HG02571 (cell line): Measurements from ENCODE around the gene LAMP1.
"Not testable (repeated sequence)": the region's sequence is repeated elsewhere in the genome, so short reads cannot be mapped to it uniquely, and the experiment has no call there.

Source experiments
- ATAC-seq: cut with Tn5 transposase; IDR thresholded peaks from one replicate; pipeline ENCODE4 v1.9.1; 2021; ENCODE audit warnings: mild to moderate bottlenecking, moderate library complexity; ENCODE audit not compliant: unreplicated experiment

The LAMP1 gene

DNA sequence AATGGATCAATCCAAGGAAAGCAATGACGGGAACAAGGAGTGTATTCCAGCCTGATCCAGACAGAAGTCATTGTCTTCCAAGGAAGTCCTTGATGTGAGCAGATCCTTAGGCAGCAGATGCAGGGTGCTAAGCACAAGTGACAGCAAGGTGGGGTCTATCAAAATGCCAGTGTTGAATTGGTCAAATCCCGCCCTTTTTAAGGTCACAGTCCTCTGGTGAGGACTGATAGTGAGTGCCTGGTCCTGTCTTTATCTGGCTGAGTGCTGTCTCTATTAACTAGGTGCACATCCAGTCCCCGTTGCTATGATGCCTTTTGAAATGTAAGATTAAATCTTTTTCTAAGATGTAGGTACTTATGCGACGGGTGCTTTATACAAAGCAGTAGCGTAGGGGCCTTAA lies 1.3 kb upstream of the LAMP1 start:
- ATAC-seq = no peak

DNA sequence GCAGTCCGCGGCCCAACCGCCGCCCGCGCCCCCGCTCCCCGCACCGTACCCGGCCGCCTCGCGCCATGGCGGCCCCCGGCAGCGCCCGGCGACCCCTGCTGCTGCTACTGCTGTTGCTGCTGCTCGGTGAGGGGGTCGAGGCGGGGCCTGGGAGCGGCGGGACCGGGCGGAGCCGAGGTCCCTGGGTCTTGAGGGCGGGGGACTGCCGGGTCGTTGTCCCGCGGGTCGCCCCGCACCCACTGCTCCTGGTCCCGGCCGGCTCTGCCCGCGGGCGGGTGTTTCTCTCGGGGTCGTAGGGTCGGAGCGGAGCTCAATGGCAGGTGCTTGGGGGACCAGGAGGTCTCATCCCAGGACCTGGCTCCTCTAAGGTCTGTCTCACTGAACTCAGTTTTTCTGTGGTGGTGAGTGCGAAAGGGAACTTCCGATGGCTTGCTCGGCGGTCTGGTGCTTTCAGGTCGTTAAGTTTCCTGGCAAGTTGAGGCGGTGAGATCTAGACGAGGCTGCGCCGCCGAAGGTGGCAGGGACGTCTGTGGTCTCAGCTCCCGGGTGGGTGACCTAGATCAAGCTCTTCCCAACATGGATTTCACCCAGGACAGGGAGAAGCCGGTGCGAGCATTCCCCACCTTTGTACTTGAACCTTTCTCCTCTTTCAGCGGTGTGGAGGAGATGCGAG lies 467 bp downstream of the LAMP1 start:
- ATAC-seq = peak; percentile 31

DNA sequence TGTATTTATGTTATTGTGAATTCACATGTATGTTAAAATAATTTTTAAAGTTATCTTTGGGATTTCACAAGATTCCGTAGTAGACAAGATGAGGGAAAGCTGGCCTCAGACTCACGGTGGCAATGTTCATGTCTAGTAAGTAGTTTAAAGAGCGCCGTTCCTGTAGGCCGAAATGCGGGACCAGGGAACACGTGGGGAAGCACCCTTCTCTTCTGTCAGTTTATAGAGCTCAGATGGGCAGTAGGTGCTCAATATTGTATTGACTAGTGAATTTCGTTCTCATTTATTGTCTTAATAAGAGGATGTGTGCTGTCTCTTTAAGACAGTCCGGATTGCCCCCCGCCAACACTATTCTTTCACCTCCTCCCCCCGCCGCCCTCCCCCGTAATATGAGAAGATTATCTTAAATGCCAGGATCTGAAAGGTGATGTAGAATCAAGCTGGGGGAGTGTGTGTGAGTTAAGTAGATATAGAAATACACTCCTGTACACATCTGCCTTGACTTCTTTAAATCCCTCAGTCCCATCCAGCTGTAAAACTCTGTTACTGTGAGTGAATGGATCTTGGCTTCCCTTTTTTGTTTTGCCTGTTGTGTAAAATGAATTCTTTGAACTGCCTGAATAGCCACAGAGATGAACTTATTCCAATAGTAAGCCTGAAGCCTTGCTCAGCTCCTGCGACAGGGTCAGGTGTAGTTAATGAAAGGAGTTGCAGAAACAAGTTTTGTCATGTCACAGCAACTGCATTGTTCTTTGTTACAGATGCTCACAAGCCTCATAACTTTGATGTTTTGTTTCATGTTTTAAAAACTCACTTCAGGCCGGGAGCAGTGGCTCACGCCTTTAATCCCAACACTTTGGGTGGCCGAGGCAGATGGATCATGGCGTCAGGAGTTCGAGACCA lies 1.3 kb downstream of the LAMP1 start:
- ATAC-seq = no peak

DNA sequence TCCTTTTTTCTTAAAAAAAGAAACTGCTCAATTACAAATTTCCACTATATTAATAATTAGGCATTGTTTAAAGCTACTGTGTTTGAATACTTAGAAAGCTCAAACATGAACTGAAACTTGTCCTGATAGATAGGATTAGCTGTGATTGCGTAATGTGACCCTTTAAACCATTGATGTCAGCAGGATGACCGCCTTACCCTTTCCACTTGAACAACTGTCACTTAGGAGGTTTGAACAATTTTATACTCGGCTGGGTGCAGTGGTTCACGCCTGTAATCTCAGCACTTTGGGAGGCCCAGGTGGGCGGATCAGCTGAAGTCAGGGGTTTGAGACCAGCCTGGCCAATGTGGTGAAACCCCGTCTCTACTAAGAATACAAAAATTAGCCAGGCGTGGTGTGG lies 2.9 kb downstream of the LAMP1 start:
- no peak for ATAC-seq

DNA sequence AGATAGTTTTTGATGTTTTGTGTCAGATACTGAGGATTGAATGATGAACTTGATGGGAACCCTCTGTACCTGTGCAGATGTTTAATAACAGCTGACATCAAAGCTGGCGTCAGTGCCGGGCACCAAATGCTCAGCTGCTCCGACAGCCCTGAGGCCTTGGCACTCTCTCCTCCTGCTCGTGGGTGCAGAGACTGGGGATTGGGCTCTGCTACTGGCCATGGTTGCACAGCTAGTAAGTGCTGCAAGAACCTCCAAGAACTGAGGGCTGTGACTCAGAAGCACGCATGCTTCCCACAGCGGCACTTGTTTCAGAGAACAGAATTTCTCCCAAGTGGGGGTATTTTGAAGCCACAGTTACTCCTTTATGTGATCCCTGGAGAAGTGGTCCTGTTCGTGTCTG lies 5.9 kb downstream of the LAMP1 start:
- ATAC-seq = no peak

DNA sequence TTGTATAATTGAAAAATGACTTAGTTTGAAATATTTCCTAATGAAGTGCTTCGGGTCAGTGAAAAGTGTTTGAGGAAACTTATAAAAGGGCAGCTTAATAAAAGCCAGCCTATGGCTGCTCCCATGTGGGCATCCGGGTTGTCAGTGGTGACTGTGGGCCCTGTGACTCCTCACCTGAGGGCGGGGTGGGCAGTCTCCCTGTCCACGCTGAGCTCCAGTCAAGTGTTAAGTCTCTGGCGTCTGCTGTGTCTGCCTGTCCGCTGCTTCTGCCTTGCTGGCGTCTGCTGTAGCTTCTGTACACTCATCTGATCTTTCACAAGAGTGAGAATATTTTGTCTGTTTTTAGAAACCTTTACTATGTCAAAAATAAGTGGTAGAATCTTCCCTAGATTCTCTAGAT lies 7.1 kb downstream of the LAMP1 start:
- no peak for ATAC-seq

DNA sequence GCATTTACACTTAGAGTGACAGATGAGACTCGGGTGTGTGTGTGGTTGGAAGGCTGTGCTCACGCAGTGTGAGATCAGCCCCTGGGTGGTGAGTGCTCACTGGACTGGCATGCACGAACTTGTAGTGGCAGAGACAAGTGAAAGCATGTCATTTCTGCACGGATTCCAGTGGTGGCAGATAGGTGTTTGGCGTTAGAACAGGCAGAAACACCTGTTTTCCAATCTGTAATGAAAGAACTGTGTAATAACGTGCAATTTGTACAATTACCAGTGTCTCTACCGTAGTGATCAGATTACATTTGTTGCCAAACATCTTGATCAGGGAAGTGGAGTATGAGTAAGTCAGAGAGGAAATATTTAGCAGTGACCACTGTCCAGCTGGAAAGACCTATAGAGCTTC lies 8.2 kb downstream of the LAMP1 start:
- ATAC-seq = no peak

DNA sequence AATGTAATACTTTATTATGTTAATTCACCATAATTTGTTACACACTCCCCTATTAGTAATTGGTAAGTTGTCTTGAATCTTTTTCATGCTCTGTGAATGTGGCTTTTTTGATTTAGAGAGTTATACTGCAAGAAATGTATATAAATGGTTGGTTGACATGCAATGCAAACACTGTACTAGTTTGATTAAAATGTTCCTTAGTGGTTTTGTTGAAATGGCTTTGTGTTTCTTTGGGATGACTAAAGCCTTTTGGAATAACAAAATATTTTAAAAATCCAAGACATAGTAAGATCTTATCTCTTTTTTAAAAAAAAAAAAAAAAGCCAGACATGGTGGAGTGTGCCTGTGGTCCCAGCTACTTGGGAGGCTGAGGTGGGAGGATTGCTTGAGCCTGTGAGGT lies 10.5 kb downstream of the LAMP1 start:
- ATAC-seq = no peak

DNA sequence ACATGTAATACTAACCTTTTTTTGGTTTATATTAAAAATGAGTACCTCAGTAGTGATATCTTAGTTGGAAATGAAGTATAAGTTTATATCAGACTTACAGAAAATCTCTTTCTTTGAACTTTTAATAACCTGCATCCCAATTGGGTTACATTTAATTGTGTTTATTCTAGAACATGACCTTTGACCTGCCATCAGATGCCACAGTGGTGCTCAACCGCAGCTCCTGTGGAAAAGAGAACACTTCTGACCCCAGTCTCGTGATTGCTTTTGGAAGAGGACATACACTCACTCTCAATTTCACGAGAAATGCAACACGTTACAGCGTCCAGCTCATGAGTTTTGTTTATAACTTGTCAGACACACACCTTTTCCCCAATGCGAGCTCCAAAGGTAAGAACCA lies 12.4 kb downstream of the LAMP1 start:
- no peak for ATAC-seq

DNA sequence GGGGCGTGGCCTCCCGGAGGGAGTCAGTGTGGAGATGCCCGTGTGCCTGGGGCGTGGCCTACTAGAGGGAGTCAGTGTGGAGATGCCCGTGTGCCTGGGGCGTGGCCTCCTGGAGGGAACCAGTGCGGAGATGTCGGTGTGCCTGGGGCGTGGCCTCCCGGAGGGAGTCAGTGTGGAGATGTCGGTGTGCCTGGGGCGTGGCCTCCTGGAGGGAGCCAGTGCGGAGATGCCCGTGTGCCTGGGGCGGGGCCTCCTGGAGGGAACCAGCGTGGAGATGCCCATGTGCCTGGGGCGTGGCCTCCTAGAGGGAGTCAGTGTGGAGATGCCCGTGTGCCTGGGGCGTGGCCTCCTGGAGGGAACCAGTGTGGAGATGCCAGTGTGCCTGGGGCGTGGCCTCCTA lies 17.1 kb downstream of the LAMP1 start:
- ATAC-seq = not testable (repeated sequence)

DNA sequence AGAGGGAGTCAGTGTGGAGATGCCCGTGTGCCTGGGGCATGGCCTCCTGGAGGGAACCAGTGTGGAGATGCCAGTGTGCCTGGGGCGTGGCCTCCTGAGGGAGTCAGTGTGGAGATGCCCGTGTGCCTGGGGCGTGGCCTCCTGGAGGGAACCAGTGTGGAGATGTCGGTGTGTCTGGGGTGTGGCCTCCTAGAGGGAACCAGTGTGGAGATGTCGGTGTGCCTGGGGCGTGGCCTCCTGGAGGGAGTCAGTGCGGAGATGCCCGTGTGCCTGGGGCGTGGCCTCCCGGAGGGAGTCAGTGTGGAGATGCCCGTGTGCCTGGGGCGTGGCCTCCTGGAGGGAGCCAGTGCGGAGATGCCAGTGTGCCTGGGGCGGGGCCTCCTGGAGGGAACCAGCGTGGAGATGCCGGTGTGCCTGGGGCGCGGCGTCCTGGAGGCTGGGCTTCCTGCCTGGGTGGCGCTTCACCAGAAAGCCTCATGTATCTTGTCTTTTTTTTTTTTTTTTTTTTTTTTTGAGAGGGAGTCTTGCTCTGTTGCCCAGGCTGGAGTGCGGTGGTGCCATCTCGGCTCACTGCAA lies 17.9 kb downstream of the LAMP1 start:
- ATAC-seq = not testable (repeated sequence)

DNA sequence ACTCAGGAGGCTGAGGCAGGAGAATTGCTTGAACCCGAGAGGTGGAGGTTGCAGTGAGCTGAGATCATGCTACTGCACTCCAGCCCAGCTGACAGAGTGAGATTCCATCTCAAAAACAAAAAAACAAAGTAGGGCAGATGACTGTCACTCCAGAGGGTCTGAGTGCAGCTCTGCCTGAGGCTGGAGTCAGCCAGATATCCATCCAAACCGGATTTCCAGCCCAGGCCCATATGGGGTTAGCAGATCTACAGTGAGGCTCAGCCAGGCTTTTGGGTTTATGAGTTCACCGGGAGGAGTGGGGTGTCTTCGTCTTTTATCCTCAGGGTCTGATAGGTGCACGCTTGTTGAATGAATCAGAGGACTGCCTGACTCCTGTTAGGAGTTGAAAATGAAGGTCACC lies 19.0 kb downstream of the LAMP1 start:
- no peak for ATAC-seq

DNA sequence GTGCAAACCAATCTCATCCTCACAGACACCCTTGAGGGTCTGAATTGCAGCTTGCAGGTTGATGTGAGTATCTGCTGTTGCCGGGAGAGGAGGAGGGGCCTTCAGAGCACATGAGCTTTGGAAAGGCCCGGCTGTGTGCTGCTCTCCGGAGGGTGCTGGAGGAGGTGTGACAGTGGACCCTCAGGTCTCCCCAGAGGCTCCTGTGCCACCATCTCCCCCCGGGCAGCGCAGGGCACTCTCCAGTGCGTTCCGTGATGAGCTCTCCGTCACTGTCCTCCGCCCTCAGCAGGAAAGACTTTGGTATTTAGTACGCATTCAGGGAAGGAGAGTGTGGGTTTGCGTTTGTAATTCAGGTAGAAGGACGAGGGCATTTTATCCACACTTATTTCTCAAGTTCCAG lies 20.0 kb downstream of the LAMP1 start:
- no peak for ATAC-seq

DNA sequence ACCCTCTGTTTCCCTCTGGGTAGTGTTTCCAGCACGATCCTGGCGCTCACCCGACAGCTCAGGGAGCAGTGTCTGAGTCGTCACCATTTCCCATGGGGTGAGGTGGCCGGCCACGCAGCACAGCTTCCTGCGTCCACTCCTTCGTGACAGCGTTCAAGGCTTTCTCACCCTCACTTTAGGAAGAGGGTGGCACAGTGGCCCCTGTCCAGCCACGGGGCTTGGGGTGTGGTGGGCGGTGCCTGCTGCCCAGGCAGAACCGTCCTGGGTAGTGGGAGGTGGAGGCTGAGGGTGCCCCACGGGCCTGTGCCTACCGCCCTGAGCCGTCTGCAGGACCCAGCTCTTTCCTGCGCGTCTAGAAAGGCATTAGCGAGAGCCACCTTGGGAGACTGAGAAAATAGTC lies 21.9 kb downstream of the LAMP1 start:
- no peak for ATAC-seq

DNA sequence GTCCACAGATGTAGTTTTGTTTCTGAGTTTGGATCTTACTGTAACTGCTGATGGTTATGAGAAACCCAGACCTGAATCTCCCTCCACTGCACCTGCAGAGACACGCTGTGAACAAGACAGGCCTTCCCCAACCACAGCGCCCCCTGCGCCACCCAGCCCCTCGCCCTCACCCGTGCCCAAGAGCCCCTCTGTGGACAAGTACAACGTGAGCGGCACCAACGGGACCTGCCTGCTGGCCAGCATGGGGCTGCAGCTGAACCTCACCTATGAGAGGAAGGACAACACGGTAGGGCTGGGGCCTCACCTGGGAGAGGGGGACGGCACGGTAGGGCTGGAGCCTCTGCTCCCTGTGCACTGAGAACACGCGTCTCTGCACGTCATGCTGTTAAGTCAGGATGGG lies 22.3 kb downstream of the LAMP1 start:
- ATAC-seq = no peak

DNA sequence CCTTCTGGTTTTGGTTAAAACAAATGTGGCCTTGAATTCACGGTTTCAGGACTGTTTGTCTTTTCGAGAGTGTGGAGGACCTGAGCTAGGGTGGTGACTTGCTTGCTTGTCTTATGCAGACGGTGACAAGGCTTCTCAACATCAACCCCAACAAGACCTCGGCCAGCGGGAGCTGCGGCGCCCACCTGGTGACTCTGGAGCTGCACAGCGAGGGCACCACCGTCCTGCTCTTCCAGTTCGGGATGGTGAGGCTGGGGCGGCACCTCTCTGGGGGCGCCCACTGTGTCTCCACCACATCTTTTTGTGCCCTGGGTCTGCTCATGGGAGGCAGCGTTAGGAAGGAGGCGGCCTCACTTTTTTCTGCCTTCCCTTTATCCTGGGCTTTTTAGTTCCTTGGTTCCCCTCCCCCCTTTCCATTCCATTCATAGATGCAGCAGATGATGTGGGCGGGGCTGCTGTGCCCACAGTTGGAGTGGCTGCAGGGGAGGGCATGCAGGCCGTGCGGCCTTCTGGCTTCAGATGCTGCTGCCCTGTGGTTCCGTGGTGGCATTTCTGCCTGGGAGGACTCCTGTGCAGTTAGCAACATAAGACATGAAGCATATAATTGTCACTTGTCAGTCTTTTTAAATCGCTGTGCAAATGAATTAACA lies 23.3 kb downstream of the LAMP1 start:
- ATAC-seq = no peak

DNA sequence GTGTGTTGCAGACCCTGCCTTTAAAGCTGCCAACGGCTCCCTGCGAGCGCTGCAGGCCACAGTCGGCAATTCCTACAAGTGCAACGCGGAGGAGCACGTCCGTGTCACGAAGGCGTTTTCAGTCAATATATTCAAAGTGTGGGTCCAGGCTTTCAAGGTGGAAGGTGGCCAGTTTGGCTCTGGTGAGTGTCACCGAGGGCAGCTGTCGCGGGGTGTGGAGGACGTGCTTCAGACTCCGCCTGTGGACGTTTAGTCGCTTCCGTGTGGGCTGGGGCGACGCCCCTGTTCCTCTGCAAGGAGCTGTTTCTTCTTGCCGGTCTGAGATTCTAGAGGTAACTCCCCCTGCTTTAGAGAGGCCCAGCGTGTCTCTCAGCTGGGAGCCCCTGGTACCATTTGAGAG lies 24.5 kb downstream of the LAMP1 start:
- no peak for ATAC-seq

DNA sequence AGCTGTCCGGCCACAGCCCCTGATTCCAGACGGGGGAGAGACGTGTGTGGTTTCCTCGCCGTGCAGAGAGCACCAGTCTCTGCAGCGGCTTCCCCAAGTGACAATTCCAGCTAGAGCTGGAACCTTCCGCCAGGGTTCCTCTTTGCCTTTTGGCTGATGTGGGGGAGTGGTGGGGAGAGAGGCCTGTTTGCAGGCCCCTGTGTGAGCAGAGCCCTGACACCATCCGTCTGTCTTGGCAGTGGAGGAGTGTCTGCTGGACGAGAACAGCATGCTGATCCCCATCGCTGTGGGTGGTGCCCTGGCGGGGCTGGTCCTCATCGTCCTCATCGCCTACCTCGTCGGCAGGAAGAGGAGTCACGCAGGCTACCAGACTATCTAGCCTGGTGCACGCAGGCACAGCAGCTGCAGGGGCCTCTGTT lies 25.0 kb downstream of the LAMP1 start:
- ATAC-seq = no peak

DNA sequence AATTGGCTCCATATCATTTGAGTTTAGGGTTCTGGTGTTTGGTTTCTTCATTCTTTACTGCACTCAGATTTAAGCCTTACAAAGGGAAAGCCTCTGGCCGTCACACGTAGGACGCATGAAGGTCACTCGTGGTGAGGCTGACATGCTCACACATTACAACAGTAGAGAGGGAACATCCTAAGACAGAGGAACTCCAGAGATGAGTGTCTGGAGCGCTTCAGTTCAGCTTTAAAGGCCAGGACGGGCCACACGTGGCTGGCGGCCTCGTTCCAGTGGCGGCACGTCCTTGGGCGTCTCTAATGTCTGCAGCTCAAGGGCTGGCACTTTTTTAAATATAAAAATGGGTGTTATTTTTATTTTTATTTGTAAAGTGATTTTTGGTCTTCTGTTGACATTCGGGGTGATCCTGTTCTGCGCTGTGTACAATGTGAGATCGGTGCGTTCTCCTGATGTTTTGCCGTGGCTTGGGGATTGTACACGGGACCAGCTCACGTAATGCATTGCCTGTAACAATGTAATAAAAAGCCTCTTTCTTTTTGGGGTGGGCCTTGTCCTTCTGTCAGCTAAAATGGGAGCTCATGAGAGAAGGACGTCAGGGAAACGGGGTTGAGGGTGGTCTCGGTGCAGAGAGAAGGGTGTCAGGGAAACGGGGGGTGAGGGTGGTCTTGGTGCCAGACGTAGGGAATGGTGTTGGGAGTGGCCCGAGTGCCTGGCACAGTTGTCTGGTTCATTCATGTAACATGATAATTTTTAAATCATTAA lies 26.0 kb downstream of the LAMP1 start:
- no peak for ATAC-seq

DNA sequence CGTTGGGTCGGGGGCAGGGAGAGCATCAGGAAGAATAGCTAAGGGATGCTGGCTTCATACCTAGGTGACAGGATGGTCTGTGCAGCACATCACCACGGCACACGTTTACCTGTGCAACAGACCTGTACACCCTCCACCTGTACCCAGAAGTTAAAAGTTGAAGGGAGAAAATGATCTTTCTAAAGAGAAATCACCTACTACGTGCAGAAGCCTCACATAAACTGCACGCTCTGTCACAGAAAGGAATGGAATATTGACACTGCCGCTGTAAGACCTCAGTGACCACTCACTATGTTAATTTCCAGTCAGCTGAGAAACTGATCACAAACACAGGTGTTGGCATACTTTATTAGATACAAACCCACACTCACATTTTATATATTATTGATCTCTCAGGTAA lies 26.8 kb downstream of the LAMP1 start:
- no peak for ATAC-seq

DNA sequence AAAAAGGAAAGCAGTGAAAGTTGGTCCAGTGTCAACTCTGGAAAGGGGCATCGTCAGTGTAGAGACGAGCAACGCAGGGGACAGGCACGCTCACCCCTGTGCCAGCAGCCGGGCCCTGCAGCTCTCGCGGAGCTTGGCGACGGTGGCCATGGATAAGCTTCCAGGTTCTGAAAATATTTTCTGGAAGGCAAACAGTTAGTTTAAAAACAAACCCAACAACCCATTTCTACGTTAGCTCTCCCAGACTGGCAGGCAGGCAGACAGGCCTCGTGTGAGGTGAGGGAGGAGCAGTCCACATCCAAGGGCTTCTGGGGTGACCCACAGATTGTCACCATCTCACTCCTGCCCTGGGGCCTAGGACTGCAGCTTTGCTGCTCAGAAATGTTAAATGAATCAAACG lies 27.4 kb downstream of the LAMP1 start:
- no peak for ATAC-seq
